ENCODE results near the gene MKLN1.

MKLN1 gene

DNA sequence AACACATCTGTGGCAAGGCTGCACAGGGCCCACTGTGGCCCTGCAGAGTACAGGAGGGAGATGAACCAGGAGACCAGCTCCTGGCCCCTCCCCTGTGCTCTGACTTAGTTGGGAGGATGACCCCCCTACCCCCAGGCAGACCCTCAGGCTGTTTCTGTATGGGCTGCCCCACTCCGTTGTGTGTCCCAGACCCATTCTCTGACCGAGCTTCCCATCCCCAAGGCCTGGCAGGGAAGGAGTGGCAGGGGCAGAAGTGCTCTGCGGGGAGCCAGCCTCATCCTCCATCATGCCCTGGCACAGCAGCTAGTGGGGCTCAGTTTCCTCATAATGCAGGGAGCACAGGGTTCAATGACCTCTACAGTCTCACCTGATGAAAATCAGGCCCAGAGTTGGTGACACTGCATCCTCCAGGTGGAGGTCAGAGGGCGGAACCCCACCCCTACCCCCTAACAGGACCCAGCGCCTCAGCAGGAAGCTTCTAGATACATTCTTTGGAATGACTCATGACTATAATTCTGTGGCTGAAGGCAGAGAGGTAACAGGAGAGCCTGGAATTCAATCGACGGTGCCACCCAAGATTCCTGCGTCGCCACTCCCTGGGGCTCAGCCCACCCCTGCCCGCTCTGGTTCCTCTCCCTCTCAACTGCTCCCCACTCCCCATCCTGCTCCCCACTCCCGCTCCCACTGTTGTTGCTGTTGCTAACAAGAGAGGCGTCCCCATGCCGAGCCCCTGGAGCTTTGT, 210.6 kb downstream of the MKLN1 start:
- no peak for TF ChIP-seq JUND (IDR thresholded peaks at IDR 0.05; ENCODE audit: low read depth)
- no peak for DNase-seq (ENCODE audit: low read depth in 1 of 2, low spot score in 1 of 2)
- in situ Hi-C loops (cut with HindIII; ENCODE audit: low pct_unique_long_range_greater_than_20kb, low sequenced_read_pairs): no loop called here

DNA sequence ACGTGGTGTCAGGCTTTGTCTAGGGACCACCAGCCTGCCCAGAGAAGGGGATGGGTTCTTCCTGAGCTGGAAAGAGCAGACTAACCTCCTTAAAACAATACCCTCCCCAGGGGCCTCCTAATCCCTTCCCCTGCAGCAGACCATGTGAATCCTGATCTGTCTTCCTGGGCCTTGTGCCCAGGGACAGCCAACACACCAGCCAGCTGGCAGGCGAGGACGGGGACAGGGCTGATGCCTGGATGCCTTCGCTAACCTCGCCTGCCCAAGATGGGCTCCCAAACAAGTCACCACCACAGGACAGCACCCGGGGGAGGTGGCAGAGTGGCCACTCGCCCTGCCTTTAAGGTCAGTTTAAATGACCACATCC, 211.1 kb downstream of the MKLN1 start:
- no peak for DNase-seq (ENCODE audit: low read depth in 1 of 2, low spot score in 1 of 2)
- in situ Hi-C loops (cut with HindIII; ENCODE audit: low pct_unique_long_range_greater_than_20kb, low sequenced_read_pairs): no loop called here
- no peak for TF ChIP-seq JUND (IDR thresholded peaks at IDR 0.05; ENCODE audit: low read depth)

DNA sequence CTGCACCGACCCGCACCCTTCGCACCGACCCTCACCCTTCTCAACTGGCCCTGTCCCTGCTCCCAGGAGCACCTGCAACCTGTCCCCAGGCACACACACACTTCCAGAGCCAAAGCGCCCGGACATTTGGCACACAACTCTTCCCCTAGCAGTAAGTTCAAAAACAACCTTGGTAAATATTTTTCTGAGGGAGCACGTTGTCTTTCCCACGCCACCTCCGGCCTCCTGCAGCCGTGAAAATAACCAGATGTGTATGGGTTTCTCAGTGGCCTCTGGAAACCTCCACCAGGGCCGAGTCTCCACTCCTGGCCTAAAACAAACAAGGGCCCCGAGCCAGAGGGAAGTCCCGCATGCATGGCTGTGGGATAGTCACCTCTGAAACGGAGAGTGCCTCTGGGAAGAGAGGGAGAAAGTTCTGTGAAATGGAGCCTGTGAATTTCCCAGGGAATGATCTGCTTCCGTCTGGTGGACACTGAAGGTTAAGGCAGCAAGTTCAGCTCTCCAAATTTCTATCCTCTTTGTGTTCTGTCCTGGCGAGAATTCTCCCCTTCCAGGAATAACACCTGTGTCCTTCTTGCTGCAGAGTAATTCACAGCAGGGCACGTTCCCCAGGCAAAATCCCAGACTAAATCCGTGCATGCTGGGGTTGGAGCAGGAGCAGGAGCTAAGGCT, 213.0 kb downstream of the MKLN1 start:
- no peak for TF ChIP-seq JUND (IDR thresholded peaks at IDR 0.05; ENCODE audit: low read depth)
- in situ Hi-C loops (cut with HindIII; ENCODE audit: low pct_unique_long_range_greater_than_20kb, low sequenced_read_pairs): no loop called here
- DNase-seq (ENCODE audit: low read depth in 1 of 2, low spot score in 1 of 2): peak in 1 of 2 experiments; percentile 27

DNA sequence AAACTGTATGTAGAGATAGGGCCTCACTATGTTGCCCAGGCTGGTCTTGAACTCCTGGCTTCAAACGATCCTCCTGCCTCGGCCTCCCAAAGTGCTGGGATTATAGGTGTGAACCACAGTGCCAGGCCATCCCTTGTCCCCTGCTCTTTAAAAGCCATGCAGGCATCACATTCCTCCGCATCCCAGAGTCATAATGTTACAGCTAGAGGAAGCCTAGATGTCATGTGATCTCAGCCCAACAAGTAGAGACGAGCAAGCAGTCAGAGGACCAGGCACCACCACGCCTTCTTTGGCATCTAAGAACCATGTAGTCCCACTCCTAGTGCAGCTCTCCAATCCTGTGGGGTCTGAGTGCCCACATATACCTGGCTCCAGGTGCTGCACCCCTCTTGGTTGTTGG, 215.6 kb downstream of the MKLN1 start:
- in situ Hi-C loops (cut with HindIII; ENCODE audit: low pct_unique_long_range_greater_than_20kb, low sequenced_read_pairs): no loop called here
- no peak for DNase-seq (ENCODE audit: low read depth in 1 of 2, low spot score in 1 of 2)

DNA sequence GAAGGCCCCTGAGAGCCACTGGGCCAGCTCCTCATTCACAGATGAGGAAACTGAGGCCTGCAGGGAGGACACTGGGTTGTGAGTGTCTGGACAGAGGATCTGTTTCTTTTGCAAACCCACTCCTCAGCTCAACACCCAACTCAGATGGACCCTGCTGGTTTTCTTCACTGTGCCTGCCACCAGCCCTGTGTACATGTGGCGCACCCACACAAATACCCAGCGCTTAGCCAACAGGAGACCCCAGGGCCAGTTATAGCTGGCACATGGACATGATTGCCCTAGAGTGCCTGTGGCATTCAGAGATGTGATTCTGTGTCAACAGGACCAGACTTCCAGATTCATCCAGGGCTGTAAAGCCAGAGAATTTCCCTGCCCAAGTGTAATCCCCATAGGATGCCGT, 216.3 kb downstream of the MKLN1 start:
- in situ Hi-C loops (cut with HindIII; ENCODE audit: low pct_unique_long_range_greater_than_20kb, low sequenced_read_pairs): no loop called here
- no peak for DNase-seq (ENCODE audit: low read depth in 1 of 2, low spot score in 1 of 2)

More for the DNA sequence above, 215.6 kb downstream of the MKLN1 start:
- TF ChIP-seq JUND (IDR thresholded peaks at IDR 0.05; ENCODE audit: low read depth): no peak

DNA sequence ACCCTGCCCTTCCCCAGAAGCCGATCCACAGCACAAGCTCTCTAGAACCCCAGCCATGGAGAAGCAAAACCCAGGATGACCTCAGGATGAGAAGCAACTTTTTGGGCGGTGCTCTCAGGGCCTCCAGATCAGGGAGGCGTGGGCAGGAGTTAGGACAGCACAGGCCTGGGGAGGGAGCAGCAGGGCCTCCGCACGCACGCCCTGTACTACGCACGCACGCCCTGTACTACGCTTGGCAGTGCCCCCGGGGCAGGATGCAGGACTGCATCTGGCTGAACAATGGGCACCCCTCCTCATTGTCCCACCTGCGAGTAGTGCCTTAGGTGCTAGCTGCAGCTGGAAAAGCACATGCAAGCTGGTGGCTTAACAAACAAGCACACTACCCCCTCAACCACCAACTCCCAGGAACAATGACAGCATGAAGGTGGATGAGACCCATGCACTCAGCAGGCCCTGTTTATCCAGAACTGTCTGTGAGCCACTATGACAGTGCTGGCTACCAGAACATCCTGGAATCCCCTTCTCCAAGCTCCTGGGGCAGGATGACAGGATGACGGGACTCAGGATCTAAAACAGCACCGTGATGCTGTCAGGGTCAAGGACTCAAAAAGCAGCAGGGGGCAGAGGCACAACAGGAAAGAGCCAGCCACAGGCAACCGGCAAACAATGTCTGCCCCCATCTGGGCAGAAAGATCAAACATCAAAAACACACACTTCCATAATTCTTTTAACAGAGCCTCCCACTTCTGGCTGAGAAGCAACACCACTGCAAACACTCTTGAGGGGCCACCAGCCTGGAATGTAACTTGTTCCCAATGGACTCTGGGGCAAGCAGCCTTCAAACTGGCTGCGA, 217.0 kb downstream of the MKLN1 start:
- TF ChIP-seq JUND (IDR thresholded peaks at IDR 0.05; ENCODE audit: low read depth): no peak

More for the DNA sequence above, 216.3 kb downstream of the MKLN1 start:
- no peak for TF ChIP-seq JUND (IDR thresholded peaks at IDR 0.05; ENCODE audit: low read depth)

DNA sequence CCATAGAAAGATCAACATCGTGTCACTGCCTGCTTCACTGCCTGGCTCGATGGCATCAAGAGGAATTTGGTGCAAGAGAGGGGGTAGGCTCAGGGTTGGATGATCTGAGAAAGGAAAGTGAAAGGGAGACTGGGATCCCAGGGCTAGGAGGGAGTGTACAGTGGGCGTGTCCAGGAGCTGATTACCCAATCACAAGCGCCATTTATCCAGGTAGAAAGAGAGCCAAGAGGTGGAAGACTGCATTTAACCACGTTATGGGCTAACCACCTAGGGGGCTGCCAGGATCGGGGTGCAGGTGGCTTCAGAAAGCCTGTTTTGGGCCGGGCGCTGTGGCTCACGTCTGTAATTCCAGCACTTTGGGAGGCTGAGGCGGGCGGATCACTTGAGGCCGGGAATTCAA, 218.4 kb downstream of the MKLN1 start:
- in situ Hi-C loops (cut with HindIII; ENCODE audit: low pct_unique_long_range_greater_than_20kb, low sequenced_read_pairs): no loop called here
- peak; percentile 29 to 72 for DNase-seq (ENCODE audit: low read depth in 1 of 2, low spot score in 1 of 2)

More for the DNA sequence above, 217.0 kb downstream of the MKLN1 start:
- in situ Hi-C loops (cut with HindIII; ENCODE audit: low pct_unique_long_range_greater_than_20kb, low sequenced_read_pairs): no loop called here
- DNase-seq (ENCODE audit: low read depth in 1 of 2, low spot score in 1 of 2): peak in 1 of 2 experiments; percentile 14

More for the DNA sequence above, 218.4 kb downstream of the MKLN1 start:
- TF ChIP-seq JUND (IDR thresholded peaks at IDR 0.05; ENCODE audit: low read depth): no peak
